Hepatocyte (in vitro differentiated cells): Measurements from ENCODE around the gene AGBL4. TPM values are rescaled to one million over a fixed set of nuclear protein-coding genes. Genes with fewer than 3 reads are reported as not detected.

Experiments
- DNase-seq: peaks from one replicate; pipeline ENCODE4 v3.0.0-alpha.2; 2016; ENCODE audit warnings: low spot score
- H2AFZ ChIP-seq: fragments of 200-600 bp; sonication (generic); 2 replicates; pipeline ENCODE4 v1.6.0; 2016; ENCODE audit warnings: antibody characterized with exemption, mild to moderate bottlenecking
- H3K27ac ChIP-seq: fragments of 200-600 bp; sonication (generic); 2 replicates; pipeline ENCODE4 v1.5.1; 2016; ENCODE audit warnings: mild to moderate bottlenecking
- H3K27me3 ChIP-seq: fragments of 200-600 bp; sonication (generic); 2 replicates; pipeline ENCODE4 v1.6.1; 2016
- H3K36me3 ChIP-seq: fragments of 200-600 bp; sonication (generic); replicated peaks from 2 replicates; pipeline ENCODE4 v1.5.1; 2016; ENCODE audit warnings: low read depth; ENCODE audit not compliant: insufficient read depth
- H3K4me1 ChIP-seq: fragments of 200-600 bp; sonication (generic); 2 replicates; pipeline ENCODE4 v1.5.1; 2016; ENCODE audit warnings: mild to moderate bottlenecking, moderate library complexity; ENCODE audit not compliant: insufficient read depth
- H3K4me2 ChIP-seq: fragments of 200-600 bp; sonication (generic); 2 replicates; pipeline ENCODE4 v1.6.0; 2016
- H3K4me3 ChIP-seq: fragments of 200-600 bp; sonication (generic); 2 replicates; pipeline ENCODE4 v1.5.1; 2016; ENCODE audit warnings: mild to moderate bottlenecking
- H3K79me2 ChIP-seq: fragments of 200-600 bp; sonication (generic); 2 replicates; pipeline ENCODE4 v1.6.0; 2017; ENCODE audit warnings: mild to moderate bottlenecking
- H3K9me2 ChIP-seq: fragments of 200-600 bp; sonication (generic); replicated peaks from 2 replicates; pipeline ENCODE4 v1.6.0; 2017; ENCODE audit warnings: mild to moderate bottlenecking; ENCODE audit not compliant: insufficient read depth
- H3K9me3 ChIP-seq: fragments of 200-600 bp; sonication (generic); 2 replicates; pipeline ENCODE4 v1.5.1; 2016; ENCODE audit warnings: low read depth, mild to moderate bottlenecking
- H4K20me1 ChIP-seq: fragments of 200-600 bp; sonication (generic); 2 replicates; pipeline ENCODE4 v1.6.0; 2016; ENCODE audit warnings: mild to moderate bottlenecking; ENCODE audit not compliant: insufficient read depth, poor library complexity, severe bottlenecking
- EZH2 ChIP-seq: fragments of 200-600 bp; sonication (generic); IDR thresholded peaks from 2 replicates; pipeline ENCODE4 v1.6.1; 2016; ENCODE audit warnings: antibody characterized with exemption, mild to moderate bottlenecking, borderline replicate concordance
- EZH2phosphoT487 ChIP-seq: fragments of 200-600 bp; sonication (generic); IDR thresholded peaks from one replicate; pipeline ENCODE4 v1.6.1; 2018; ENCODE audit warnings: antibody characterized with exemption, mild to moderate bottlenecking, low read depth, moderate library complexity; ENCODE audit not compliant: unreplicated experiment, severe bottlenecking
- WGBS: methylation state at CpG from one replicate; pipeline ENCODE4 v1.1.6; 2016; ENCODE audit warnings: low lambda C conversion rate; ENCODE audit errors: missing lambda C conversion rate; 5-methylcytosine and 5-hydroxymethylcytosine counted together
- polyA plus RNA-seq: library from polyadenylated mRNA; unstranded; fragments of >200 nt; fragmentation: Nextera tagmentation; extraction: Ambion mirVana; gene quantifications from 2 replicates; pipeline ENCODE4 v1.2.1, GENCODE V29; 2016
- total RNA-seq: library from RNA; depleted of rRNA; stranded (reverse); fragments of >200 nt; gene quantifications from 2 replicates; pipeline ENCODE4 v1.2.3, GENCODE V29; 2014
- TF ChIP-seq, protein P1 (sequence below): fragments of 200-600 bp; sonication (generic); IDR thresholded peaks from 2 replicates; pipeline ENCODE4 v1.5.1; 2016; ENCODE audit warnings: antibody characterized with exemption, mild to moderate bottlenecking; ENCODE audit not compliant: poor library complexity

Gene AGBL4
- total and polyA plus RNA-seq, 2 experiments from 2014 or later, result 0.50 to 0.73 TPM

DNA sequence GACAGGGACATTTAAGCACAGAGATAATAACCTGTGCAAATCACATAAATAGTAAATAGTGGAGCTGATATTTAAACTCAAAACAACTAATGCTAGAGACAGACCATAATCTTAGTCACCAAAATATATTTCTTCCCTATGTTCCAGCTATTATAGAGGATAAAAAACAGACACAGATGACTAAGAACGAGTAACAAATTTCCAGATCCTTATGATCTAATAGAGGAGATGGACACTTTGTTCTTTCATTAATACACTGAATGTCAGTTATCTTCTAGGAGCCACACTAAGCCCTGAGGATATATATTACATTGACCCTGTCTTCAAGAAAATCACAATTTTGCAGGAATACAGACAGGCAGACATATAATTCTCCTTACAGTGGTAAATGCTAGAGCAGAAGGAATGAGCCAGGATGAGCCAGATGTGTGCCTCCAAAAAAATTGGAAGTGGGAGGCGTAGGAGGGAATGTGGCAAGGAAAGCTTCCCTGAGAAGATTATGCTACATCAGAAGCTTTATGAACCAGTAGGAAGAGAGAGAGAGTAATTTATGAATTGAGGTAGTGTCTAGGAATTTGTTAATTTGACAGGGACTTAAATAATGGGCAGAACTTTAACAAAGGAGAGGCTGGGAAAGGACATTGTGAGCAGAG lies 851.7 kb downstream of the AGBL4 start:
- no peak for DNase-seq
- Histone ChIP-seq H2AFZ (no peak overlapping the region), H3K27me3 (no peaks in the 10 kb centered on the region), H3K4me3 (no peak overlapping the region), H3K4me1 (no peaks in the 10 kb centered on the region), H3K9me2 (no peaks in the 10 kb centered on the region), H3K4me2 (no peak overlapping the region), H4K20me1 (no peaks in the 10 kb centered on the region), H3K36me3 (no peaks in the 10 kb centered on the region), H3K9me3 (no peaks in the 10 kb centered on the region), H3K27ac (no peak overlapping the region), H3K79me2 (no peaks in the 10 kb centered on the region)
- TF ChIP-seq EZH2phosphoT487 (no peak), EZH2 (no peak)
- TF ChIP-seq, protein P1, sequence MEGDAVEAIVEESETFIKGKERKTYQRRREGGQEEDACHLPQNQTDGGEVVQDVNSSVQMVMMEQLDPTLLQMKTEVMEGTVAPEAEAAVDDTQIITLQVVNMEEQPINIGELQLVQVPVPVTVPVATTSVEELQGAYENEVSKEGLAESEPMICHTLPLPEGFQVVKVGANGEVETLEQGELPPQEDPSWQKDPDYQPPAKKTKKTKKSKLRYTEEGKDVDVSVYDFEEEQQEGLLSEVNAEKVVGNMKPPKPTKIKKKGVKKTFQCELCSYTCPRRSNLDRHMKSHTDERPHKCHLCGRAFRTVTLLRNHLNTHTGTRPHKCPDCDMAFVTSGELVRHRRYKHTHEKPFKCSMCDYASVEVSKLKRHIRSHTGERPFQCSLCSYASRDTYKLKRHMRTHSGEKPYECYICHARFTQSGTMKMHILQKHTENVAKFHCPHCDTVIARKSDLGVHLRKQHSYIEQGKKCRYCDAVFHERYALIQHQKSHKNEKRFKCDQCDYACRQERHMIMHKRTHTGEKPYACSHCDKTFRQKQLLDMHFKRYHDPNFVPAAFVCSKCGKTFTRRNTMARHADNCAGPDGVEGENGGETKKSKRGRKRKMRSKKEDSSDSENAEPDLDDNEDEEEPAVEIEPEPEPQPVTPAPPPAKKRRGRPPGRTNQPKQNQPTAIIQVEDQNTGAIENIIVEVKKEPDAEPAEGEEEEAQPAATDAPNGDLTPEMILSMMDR, result no peak
- 78% methylated on average over 2 of the region's 2 CpGs for WGBS

DNA sequence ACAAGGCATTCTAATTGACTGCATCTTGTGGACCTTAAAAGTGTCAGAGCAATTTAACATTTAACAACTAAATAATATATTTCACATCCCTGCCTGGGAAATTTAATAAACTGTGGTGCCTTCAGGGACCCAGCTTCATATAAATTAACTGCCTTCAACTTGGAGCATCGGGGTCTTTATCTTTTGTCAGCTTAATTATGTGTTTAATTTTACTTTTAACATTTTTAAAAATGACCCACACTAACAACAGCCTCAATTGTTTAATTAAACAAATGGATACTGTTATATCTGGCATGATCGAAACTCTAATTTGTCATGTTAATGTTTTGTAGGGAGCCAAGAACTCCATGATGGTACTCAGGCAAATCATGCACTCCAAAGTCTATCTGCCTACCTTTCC lies 857.7 kb downstream of the AGBL4 start:
- DNase-seq, result no peak
- no peaks in the 10 kb centered on the region for H3K79me2 ChIP-seq
- H3K4me1 ChIP-seq, result no peaks in the 10 kb centered on the region
- H4K20me1 ChIP-seq, result no peaks in the 10 kb centered on the region
- H3K9me3 ChIP-seq, result no peaks in the 10 kb centered on the region
- WGBS, result 60% methylated on average over 2 of the region's 2 CpGs
- no peak overlapping the region for H3K4me3 ChIP-seq
- no peaks in the 10 kb centered on the region for H3K9me2 ChIP-seq
- H3K27me3 ChIP-seq, result no peaks in the 10 kb centered on the region
- no peak overlapping the region for H3K4me2 ChIP-seq
- H3K27ac ChIP-seq, result no peak overlapping the region
- no peaks in the 10 kb centered on the region for H3K36me3 ChIP-seq
- TF ChIP-seq EZH2 (no peak), EZH2phosphoT487 (no peak)
- TF ChIP-seq, protein P1, result no peak
- H2AFZ ChIP-seq, result no peak overlapping the region

DNA sequence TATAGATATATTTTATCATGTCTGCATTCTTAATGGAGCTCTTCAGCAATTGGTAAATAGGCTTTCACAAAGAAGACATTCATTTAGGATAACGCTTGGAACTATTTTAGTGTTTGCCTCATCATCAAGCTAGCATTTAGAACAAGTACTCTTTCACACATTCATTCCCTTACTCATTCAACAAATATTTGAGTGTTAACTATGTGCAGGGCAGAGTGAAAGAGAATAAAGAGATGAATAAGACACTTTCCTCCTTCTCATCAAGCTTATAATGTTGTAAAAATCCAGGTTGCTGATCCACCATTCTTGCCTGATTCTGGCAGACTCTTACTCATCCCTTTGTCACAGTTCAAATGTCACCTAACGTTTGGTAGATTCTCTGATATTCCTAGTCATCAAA lies 860.7 kb downstream of the AGBL4 start:
- H3K9me3 ChIP-seq, result no peaks in the 10 kb centered on the region
- WGBS, result 59% methylated on average over 2 of the region's 2 CpGs
- H3K4me3 ChIP-seq, result no peak overlapping the region
- no peaks in the 10 kb centered on the region for H3K4me1 ChIP-seq
- no peaks in the 10 kb centered on the region for H3K27me3 ChIP-seq
- H3K4me2 ChIP-seq, result no peak overlapping the region
- no peaks in the 10 kb centered on the region for H3K36me3 ChIP-seq
- no peak overlapping the region for H2AFZ ChIP-seq
- H3K9me2 ChIP-seq, result no peaks in the 10 kb centered on the region
- TF ChIP-seq, protein P1, result no peak
- TF ChIP-seq EZH2 (no peak), EZH2phosphoT487 (no peak)
- no peak for DNase-seq
- no peaks in the 10 kb centered on the region for H4K20me1 ChIP-seq
- no peak overlapping the region for H3K27ac ChIP-seq
- H3K79me2 ChIP-seq, result no peaks in the 10 kb centered on the region
